ENCODE measurements around the gene MED13L.

DNA sequence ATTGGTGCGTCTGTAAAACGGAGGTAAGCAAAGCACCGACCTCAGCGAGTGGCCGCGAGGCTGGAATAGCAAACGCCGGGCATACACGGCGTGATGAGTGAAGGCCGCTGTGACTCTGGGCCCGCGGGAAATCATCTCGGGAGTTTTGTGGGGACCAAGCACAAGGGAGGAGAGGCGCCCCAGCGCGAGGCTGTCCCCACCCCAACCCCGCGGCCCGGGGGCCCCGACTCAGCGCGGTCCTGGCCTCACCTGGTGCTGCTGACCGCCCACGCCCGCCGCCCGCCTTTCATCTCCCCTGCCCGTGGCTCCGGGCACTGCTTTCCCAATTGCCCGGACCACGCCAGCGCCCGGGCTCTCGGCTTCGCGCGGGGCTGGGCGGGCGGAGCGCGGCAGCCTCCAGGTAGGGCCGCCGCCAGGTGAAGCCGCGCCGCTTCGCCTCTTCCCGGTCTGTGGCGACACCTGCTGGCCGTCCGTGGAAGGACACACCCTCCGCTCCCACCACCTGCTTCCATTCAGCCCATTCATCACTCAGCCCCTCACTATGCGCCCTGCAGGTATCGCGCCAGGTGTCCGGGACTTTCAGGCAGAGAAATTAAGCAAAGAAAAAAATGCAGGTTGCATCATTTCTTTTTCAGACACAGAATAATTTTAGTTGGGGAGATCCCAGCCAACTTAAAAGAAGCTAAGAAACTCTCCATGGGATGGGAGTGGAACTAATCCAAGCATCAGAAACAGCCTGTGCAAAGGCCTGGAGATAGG is 360.4 kb downstream of the MED13L start:
- TF ChIP-seq POLR2A (IDR thresholded peaks at IDR 0.05) = no peak
- no peak for TF ChIP-seq POLR2AphosphoS5 (IDR thresholded peaks at IDR 0.05)

All from transverse colon (tissue), 3 donors.